Transverse colon (tissue), 4 donors: ENCODE results near the gene NXPH4. TPM values are rescaled to one million over a fixed set of nuclear protein-coding genes. Genes with fewer than 3 reads are reported as not detected.

Experiments used
- DNase-seq: peaks from one replicate; pipeline ENCODE4 v3.0.0-alpha.2; 2019
- H3K27ac ChIP-seq, 4 donors: fragments of 200-600 bp; sonication (generic); 2 replicates each; pipeline ENCODE4 v1.5.1; 2016 to 2018; ENCODE audit warnings: inconsistent platforms in 4 of 4
- H3K27me3 ChIP-seq: fragments of 200-600 bp; sonication (generic); 2 replicates; pipeline ENCODE4 v1.5.1; 2017; ENCODE audit warnings: inconsistent platforms
- H3K36me3 ChIP-seq, 4 donors: fragments of 200-600 bp; sonication (generic); 2 replicates each; pipeline ENCODE4 v1.5.1; 2017 to 2019; ENCODE audit warnings: inconsistent platforms in 4 of 4
- H3K4me1 ChIP-seq, 4 donors: fragments of 200-600 bp; sonication (generic); 2 replicates each; pipeline ENCODE4 v1.5.1; 2017 to 2020; ENCODE audit warnings: inconsistent platforms in 4 of 4
- H3K4me3 ChIP-seq, 4 donors: fragments of 200-600 bp; sonication (generic); 1 replicate in 1 of 4; 2 replicates in 3 of 4; pipeline versions ENCODE4 v1.5.1 to v1.6.1; 2017 to 2019; ENCODE audit warnings: inconsistent platforms in 4 of 4
- H3K9me3 ChIP-seq, 2 donors: fragments of 200-600 bp; sonication (generic); 2 replicates each; pipeline ENCODE4 v1.5.1; 2017 to 2019; ENCODE audit warnings: inconsistent platforms in 2 of 2
- EP300 ChIP-seq: sonication (generic); formaldehyde crosslinking; IDR thresholded peaks from one replicate; pipeline ENCODE4 v1.6.1; 2017; ENCODE audit warnings: antibody characterized with exemption, low read depth
- POLR2A ChIP-seq: fragments of 450-650 bp; IDR thresholded peaks from one replicate; pipeline ENCODE4 v1.6.1; 2016; ENCODE audit warnings: antibody characterized with exemption, mild to moderate bottlenecking, moderate library complexity
- POLR2AphosphoS5 ChIP-seq, 3 donors: sonication (generic); formaldehyde crosslinking; IDR thresholded peaks; one replicate each; pipeline ENCODE4 v1.6.1; 2016; ENCODE audit warnings: antibody characterized with exemption in 3 of 3
- WGBS, 2 donors: methylation state at CpG; one replicate each; pipeline ENCODE4 v1.1.5; 2018; ENCODE audit warnings: low coverage in 1 of 2; 5-methylcytosine and 5-hydroxymethylcytosine counted together
- in situ Hi-C, 4 donors: fragments of 200-750 bp; cut with MboI; loops; one replicate each; pipeline versions ENCODE4 v1.15.0 to v1.15.1; 2017; ENCODE audit warnings: low sequenced_read_pairs in 3 of 4, low pct_ligation_motif_present in 1 of 4, low pct_unique_long_range_greater_than_20kb in 1 of 4
- intact Hi-C: fragments of 100-400 bp; cut with DNase I; formaldehyde crosslinking; loops from one replicate; pipeline ENCODE4 v1.15.1; 2023; ENCODE audit warnings: low total_unique reads
- total RNA-seq, 4 donors: library from RNA; depleted of rRNA; stranded (reverse); fragments of >200 nt; gene quantifications; one replicate each; pipeline ENCODE4 v1.1.0, GENCODE V29; 2016
- TF ChIP-seq, protein P1 (sequence below), 5 experiments: fragments of 200-600 bp in 3 of 5; fragments of 450-650 bp in 2 of 5; sonication (generic) in 3 of 5; IDR thresholded peaks; 1 replicate in 2 of 5; 2 replicates in 3 of 5; pipeline ENCODE4 v1.5.1; 2016 to 2017; ENCODE audit warnings: antibody characterized with exemption in 5 of 5, inconsistent platforms in 3 of 5, mild to moderate bottlenecking in 2 of 5, moderate library complexity in 1 of 5

The NXPH4 gene
- total RNA-seq, 4 donors from 2014 or later: not detected

DNA sequence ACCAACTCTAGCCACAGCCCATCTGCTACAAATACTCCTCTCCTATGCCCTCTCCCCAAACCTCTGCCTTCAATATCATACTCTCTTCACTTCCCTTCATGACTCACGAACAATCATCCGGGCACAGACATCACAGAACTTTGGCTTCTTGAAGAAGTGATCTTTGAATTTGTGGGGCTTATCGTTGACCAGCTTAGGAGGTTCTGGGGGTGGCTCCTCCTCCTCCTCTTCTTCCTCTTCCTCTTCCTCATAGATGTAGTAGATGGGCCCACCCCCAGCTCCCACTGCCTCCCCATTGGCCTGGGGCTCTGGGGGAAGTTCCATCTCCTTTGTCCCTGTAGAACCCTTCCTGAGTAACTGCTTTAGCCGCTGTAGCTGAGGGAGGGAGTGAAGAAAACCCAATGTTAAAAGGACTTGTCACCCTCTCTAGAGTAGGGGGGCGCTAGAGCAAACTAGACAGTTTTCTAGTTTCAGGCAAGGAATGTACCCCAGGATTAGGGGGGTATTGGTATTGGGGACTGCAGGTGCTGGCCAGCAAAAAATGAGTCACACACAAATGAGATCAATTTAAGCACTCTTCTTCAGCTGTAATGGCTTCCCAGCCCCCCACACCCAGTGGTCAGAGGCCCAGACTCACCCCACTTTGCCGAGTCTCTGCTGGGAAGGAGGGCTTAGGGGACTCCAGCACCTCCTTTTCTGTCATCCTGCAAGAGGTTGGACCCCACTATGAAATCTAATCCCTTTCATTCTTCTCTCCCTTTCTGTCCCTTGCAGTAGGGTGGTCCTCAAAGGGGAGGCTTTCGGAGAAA lies 32.5 kb downstream of the NXPH4 start:
- Histone ChIP-seq H3K36me3 (no peaks in the 10 kb centered on the region), H3K4me1 (no peaks in the 10 kb centered on the region), H3K27me3 (peaks cover 4% of the 10 kb centered on the region), H3K27ac (no peak overlapping the region), H3K9me3 (no peaks in the 10 kb centered on the region), H3K4me3 (no peak overlapping the region)
- no peak for TF ChIP-seq POLR2AphosphoS5 (IDR thresholded peaks at IDR 0.05)
- TF ChIP-seq, protein P1, sequence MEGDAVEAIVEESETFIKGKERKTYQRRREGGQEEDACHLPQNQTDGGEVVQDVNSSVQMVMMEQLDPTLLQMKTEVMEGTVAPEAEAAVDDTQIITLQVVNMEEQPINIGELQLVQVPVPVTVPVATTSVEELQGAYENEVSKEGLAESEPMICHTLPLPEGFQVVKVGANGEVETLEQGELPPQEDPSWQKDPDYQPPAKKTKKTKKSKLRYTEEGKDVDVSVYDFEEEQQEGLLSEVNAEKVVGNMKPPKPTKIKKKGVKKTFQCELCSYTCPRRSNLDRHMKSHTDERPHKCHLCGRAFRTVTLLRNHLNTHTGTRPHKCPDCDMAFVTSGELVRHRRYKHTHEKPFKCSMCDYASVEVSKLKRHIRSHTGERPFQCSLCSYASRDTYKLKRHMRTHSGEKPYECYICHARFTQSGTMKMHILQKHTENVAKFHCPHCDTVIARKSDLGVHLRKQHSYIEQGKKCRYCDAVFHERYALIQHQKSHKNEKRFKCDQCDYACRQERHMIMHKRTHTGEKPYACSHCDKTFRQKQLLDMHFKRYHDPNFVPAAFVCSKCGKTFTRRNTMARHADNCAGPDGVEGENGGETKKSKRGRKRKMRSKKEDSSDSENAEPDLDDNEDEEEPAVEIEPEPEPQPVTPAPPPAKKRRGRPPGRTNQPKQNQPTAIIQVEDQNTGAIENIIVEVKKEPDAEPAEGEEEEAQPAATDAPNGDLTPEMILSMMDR (IDR thresholded peaks at IDR 0.05): no peak
- TF ChIP-seq POLR2A: no peak
- TF ChIP-seq EP300: no peak
- in situ Hi-C loops: no loop called here
- no peak for DNase-seq
- 70 to 74% methylated on average over 6 to 7 of the region's 7 CpGs for WGBS, 2 donors
- intact Hi-C loops: no loop called here

DNA sequence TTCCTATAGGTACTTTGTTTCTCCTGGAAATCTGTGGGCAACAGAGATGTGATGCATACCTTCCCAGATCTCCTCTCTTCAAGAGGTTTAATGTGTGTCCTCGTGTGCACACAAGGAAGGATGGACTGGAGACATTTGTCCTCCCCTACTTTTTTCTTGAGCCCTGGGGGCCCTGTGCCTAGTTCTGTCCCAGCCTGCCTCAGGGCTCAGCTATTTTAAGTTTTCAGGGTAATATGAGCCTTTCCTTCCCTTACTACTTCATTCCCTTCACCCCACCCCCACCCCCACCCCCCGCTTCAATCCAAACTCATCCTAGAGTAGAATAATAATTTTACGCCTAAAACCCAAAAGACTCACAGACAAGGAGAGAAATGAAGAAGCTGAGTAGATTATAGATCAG lies 33.9 kb downstream of the NXPH4 start:
- in situ Hi-C loops: no loop called here
- H3K9me3 ChIP-seq: no peaks in the 10 kb centered on the region
- WGBS, 2 donors: 74 to 84% methylated on average over 3 of the region's 3 CpGs
- H3K36me3 ChIP-seq: peaks cover 0 to 2% (median 0%) of the 10 kb centered on the region in 4 donors
- no peaks in the 10 kb centered on the region for H3K4me1 ChIP-seq
- no peak overlapping the region for H3K4me3 ChIP-seq
- intact Hi-C loops: no loop called here
- TF ChIP-seq, protein P1 (IDR thresholded peaks at IDR 0.05): no peak
- TF ChIP-seq POLR2A (no peak), EP300 (no peak), POLR2AphosphoS5 (IDR thresholded peaks at IDR 0.05) (no peak)
- no peak overlapping the region for H3K27ac ChIP-seq
- DNase-seq: no peak
- H3K27me3 ChIP-seq: no peaks in the 10 kb centered on the region

DNA sequence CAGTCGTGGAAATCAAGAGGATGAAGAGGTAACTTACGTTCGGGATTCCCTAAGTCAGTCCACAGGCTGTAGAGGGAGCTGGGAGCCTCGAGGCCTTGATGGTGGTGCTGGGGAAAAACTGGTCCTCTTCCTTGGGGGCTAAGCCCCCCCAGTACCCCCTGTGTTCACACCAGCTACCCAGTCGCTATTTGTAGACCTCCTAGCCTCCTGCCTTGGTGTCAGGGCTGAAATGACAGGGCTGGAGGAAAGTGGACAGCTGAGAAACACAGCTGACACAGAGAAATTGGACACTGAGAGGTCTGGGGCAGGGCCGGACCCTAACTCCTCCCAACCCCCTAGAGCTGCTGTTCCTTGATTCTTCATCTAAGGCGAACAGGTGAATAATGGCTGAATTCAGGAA lies 34.4 kb downstream of the NXPH4 start, which contains the start of gene STAC3:
Gene STAC3 (minus strand): TSS at position 232 of the 400 bp plus-strand sequence. CDS start 1,551 bp downstream, outside the sequence.
- TF ChIP-seq POLR2A: no peak
- TF ChIP-seq, protein P1 (IDR thresholded peaks at IDR 0.05): no peak
- TF ChIP-seq EP300: no peak
- TF ChIP-seq POLR2AphosphoS5 (IDR thresholded peaks at IDR 0.05): no peak
- no peak within 1 kb of the TSS for H3K4me3 ChIP-seq
- no peaks in the 10 kb centered on the region for H3K27me3 ChIP-seq
- DNase-seq: no peak
- intact Hi-C loops (no loop called here), in situ Hi-C loops (no loop called here)
- no peaks in the 10 kb centered on the region for H3K9me3 ChIP-seq
- H3K27ac ChIP-seq: no peak within 1 kb of the TSS
- no peaks in the 10 kb centered on the region for H3K4me1 ChIP-seq
- WGBS, 2 donors: 66 to 78% methylated on average over 6 to 7 of the region's 7 CpGs
- peaks cover 0 to 6% (median 2%) of the 10 kb centered on the region in 4 donors for H3K36me3 ChIP-seq

DNA sequence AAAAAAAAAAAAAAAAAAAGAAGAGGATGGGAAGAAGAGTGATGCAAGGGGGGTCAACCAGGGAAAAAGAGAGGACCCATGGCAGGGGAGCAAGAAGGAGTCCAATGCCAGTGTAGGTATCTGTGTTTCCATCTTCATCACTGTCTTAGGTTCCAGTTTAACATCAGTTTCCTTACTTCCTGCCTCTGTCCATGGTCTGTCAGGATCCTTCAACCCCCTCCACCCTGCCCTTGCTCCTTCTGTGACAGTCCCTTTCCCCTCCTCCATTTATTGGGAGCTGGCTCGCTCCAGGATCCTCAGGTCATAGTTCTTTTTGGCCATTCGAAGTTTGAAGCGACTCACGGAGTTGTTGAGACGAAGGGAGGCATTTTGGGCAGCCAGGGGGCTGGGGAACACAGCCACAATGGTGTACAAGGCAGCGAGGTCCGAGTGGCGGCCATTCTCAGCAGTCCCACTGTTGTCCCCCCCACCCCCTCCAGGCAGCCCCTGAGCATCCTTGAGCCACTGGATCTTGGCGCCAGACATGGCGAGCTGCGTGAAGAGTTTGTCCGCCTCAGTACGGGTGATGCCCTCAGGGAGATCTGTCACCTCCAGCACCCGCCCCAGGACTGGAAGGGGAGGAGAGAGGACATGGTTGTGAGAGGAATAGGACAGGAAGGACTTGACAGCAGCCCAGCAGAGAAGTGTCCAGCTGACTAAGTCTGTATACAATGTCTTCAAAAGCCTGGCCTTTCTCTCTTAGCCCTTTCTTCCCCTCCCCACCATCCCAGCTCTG lies 38.1 kb downstream of the NXPH4 start:
- Histone ChIP-seq H3K4me1 (no peaks in the 10 kb centered on the region), H3K27me3 (no peaks in the 10 kb centered on the region), H3K36me3 (peaks cover 0 to 33% (median 15%) of the 10 kb centered on the region in 4 donors), H3K4me3 (no peak overlapping the region), H3K27ac (no peak overlapping the region), H3K9me3 (no peaks in the 10 kb centered on the region)
- no peak for TF ChIP-seq POLR2A
- TF ChIP-seq EP300: no peak
- DNase-seq: no peak
- 97% methylated on average over 14 of the region's 14 CpGs; no CpG with 5 or more reads in 1 of the 2 donors for WGBS, 2 donors
- in situ Hi-C loops (no loop called here), intact Hi-C loops (no loop called here)
